Measurements from ENCODE around the gene FDXR. TPM values are rescaled to one million over a fixed set of nuclear protein-coding genes. Genes with fewer than 3 reads are reported as not detected.

FDXR gene
- total and polyA plus RNA-seq, 9 of the 15 experiments (the other 6 are each of a cell fraction or from before 2014, with no cell fraction given), result 0.89 to 70.7 (median 30.9) TPM

- TF ChIP-seq, protein P1, sequence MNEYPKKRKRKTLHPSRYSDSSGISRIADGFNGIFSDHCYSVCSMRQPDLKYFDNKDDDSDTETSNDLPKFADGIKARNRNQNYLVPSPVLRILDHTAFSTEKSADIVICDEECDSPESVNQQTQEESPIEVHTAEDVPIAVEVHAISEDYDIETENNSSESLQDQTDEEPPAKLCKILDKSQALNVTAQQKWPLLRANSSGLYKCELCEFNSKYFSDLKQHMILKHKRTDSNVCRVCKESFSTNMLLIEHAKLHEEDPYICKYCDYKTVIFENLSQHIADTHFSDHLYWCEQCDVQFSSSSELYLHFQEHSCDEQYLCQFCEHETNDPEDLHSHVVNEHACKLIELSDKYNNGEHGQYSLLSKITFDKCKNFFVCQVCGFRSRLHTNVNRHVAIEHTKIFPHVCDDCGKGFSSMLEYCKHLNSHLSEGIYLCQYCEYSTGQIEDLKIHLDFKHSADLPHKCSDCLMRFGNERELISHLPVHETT (CRISPR knock-in tag; conservative IDR thresholded peaks at IDR 0.05 in 1 of 2, IDR thresholded peaks at IDR 0.05 in 1 of 2), result peak in 1 of 2 experiments; percentile 68; a peak in 2 of 4 replicates
- TF ChIP-seq NR4A1 (CRISPR knock-in tag; IDR thresholded peaks at IDR 0.05) (no peak), NR4A1 (tag; IDR thresholded peaks at IDR 0.05) (0 out of 2 replicates have a peak, but pooled peaks have one; percentile 38), ZNF239 (CRISPR knock-in tag; IDR thresholded peaks at IDR 0.05) (no peak; the same call in 1 of the 2 replicates), PBX2 (CRISPR knock-in tag; IDR thresholded peaks at IDR 0.05; ENCODE audit: low read depth) (no peak), PBX2 (tag; conservative IDR thresholded peaks at IDR 0.05; ENCODE audit: low read depth) (peak; percentile 44; the same call in 1 of the 2 replicates), EZH2 (IDR thresholded peaks at IDR 0.05; ENCODE audit: borderline replicate concordance, low read depth, low read length) (no peak), MEF2D (tag; conservative IDR thresholded peaks at IDR 0.05; ENCODE audit: low read depth) (peak; percentile 28; the same call in 1 of the 2 replicates), ZNF583 (CRISPR knock-in tag; IDR thresholded peaks at IDR 0.05) (0 out of 2 replicates have a peak, but pooled peaks have one; percentile 24), SMAD3 (CRISPR knock-in tag; conservative IDR thresholded peaks at IDR 0.05) (peak; percentile 65; the same call in 1 of the 2 replicates), FOXM1 (IDR thresholded peaks at IDR 0.05; ENCODE audit: low read depth) (no peak), FOXM1 (CRISPR knock-in tag; IDR thresholded peaks at IDR 0.05; ENCODE audit: low read depth) (no peak), HNRNPL (IDR thresholded peaks at IDR 0.05; ENCODE audit: low read depth, low read length) (no peak), ZNF766 (CRISPR knock-in tag; conservative IDR thresholded peaks at IDR 0.05) (peak; percentile 81), ELK3 (CRISPR knock-in tag; IDR thresholded peaks at IDR 0.05) (no peak), POU5F1 (IDR thresholded peaks at IDR 0.05; ENCODE audit: borderline replicate concordance, low read depth, low read length, partially characterized antibody) (no peak), KAT7 (CRISPR knock-in tag; IDR thresholded peaks at IDR 0.05; ENCODE audit: borderline replicate concordance) (no peak), TEAD4 (IDR thresholded peaks at IDR 0.05; ENCODE audit: low read length) (peak; percentile 58; the same call in 1 of the 2 replicates), TEAD4 (CRISPR knock-in tag; IDR thresholded peaks at IDR 0.05; ENCODE audit: borderline replicate concordance) (no peak), ZBTB7A (IDR thresholded peaks at IDR 0.05; ENCODE audit: borderline replicate concordance, control insufficient read depth, low read depth, low read length) (peak; percentile 16; the same call in 1 of the 2 replicates)
- TF ChIP-seq, protein P2, sequence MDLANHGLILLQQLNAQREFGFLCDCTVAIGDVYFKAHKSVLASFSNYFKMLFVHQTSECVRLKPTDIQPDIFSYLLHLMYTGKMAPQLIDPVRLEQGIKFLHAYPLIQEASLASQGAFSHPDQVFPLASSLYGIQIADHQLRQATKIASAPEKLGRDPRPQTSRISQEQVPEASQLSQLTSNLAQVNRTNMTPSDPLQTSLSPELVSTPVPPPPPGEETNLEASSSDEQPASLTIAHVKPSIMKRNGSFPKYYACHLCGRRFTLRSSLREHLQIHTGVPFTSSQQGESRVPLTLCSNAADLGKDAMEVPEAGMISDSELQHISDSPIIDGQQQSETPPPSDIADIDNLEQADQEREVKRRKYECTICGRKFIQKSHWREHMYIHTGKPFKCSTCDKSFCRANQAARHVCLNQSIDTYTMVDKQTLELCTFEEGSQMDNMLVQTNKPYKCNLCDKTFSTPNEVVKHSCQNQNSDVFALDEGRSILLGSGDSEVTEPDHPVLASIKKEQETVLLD (IDR thresholded peaks at IDR 0.05), result peak; percentile 86
Observed at GRCh38 chr17:74868251-74868907, 4.4 kb downstream of the FDXR start (continued).
